Measurements from ENCODE around the gene PHYHD1. TPM values are rescaled to one million over a fixed set of nuclear protein-coding genes. Genes with fewer than 3 reads are reported as not detected.

PHYHD1 gene
- total RNA-seq, 1 experiment from 2014 or later, result 18.0 TPM

DNA sequence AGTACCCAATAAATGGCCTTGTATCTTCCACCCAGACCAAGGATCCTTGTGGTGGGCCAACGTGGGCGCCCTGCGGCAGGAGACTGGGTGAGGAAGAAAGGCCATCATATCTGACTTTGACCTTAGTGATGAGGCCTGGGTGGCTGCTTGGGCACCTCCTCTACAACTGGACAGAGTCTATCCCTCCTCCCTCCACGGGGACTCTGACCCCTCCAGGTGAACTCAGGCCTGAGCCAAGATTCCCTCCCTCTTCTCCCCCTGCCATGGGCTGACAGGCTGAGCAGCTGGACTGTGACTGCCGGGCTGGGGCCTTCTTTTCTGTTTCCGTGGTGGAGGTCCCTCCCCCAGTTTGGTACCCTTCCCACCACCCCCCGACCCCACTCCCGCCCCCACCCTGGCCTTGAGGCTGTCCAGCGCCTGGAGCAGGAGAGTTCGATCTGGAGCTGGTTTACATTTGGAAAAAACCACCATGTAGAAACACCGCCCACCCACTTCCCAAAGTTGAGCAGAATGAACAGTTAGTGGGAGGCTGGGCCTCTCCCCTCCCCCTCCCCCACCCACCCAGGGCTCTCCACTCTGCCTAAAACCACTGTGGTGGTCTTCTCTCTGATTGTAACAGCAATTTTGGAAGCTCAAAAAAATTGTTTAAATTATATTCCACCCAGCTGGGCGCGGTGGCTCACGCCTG is 1.2 kb upstream of the PHYHD1 start:
- H3K23ac ChIP-seq (ENCODE audit: insufficient read length, low read depth, low read length), result no peak overlapping the region
- no peak overlapping the region for H2BK12ac ChIP-seq (ENCODE audit: insufficient read length, low read depth, low read length)
- Mint-ChIP-seq H3K9me3 (no peaks in the 10 kb centered on the region), H3K27me3 (ENCODE audit: low read depth) (no peaks in the 10 kb centered on the region), H3K27ac (peak overlapping the region in 2 of 3 experiments; percentile 81 to 88; a peak in 4 of 7 replicates), H3K4me1 (peaks cover 16 to 17% of the 10 kb centered on the region in 2 experiments), H3K36me3 (ENCODE audit: insufficient read depth in 1 of 3, low read depth in 3 of 3) (peaks cover 18 to 34% (median 30%) of the 10 kb centered on the region in 3 experiments; a peak in 6 of 7 replicates), H3K4me3 (no peak overlapping the region)
- no peak overlapping the region for H3K14ac ChIP-seq (ENCODE audit: insufficient read depth, low read length)
- H4K8ac ChIP-seq (replicated peaks; ENCODE audit: insufficient read length, low read depth, low read length), result no peak overlapping the region
- no peaks in the 10 kb centered on the region; the same call in 1 of the 2 replicates for H3K4me1 ChIP-seq (ENCODE audit: insufficient read depth, low read length)
- H3T11ph ChIP-seq (ENCODE audit: low read length), result no peak overlapping the region
- no peak overlapping the region for H2BK5ac ChIP-seq (ENCODE audit: insufficient read length, low read length)
- H2BK20ac ChIP-seq (ENCODE audit: low read depth, low read length, poor library complexity, severe bottlenecking), result no peak overlapping the region
- no peaks in the 10 kb centered on the region for H3K79me1 ChIP-seq (ENCODE audit: insufficient read depth, low read depth, low read length, poor library complexity, severe bottlenecking)
- H3K56ac ChIP-seq (ENCODE audit: insufficient read length, low read depth, low read length), result no peak overlapping the region
- H4K5ac ChIP-seq (ENCODE audit: insufficient read length, low read depth, low read length), result no peak overlapping the region
- no peaks in the 10 kb centered on the region for H3K79me2 ChIP-seq (ENCODE audit: insufficient read depth, low read length)
- no peak overlapping the region for H4K91ac ChIP-seq (ENCODE audit: insufficient read length, low read depth, low read length)
- no peak overlapping the region for H3K4me2 ChIP-seq (ENCODE audit: insufficient read depth, insufficient read length, low read length)
- TF ChIP-seq, protein P1, sequence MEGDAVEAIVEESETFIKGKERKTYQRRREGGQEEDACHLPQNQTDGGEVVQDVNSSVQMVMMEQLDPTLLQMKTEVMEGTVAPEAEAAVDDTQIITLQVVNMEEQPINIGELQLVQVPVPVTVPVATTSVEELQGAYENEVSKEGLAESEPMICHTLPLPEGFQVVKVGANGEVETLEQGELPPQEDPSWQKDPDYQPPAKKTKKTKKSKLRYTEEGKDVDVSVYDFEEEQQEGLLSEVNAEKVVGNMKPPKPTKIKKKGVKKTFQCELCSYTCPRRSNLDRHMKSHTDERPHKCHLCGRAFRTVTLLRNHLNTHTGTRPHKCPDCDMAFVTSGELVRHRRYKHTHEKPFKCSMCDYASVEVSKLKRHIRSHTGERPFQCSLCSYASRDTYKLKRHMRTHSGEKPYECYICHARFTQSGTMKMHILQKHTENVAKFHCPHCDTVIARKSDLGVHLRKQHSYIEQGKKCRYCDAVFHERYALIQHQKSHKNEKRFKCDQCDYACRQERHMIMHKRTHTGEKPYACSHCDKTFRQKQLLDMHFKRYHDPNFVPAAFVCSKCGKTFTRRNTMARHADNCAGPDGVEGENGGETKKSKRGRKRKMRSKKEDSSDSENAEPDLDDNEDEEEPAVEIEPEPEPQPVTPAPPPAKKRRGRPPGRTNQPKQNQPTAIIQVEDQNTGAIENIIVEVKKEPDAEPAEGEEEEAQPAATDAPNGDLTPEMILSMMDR (conservative IDR thresholded peaks at IDR 0.05), result no peak
- H3K23me2 ChIP-seq (ENCODE audit: insufficient read length, low read depth, low read length, poor library complexity, severe bottlenecking), result no peaks in the 10 kb centered on the region
- no peak for DNase-seq
- peaks cover 3% of the 10 kb centered on the region for H4K20me1 ChIP-seq (ENCODE audit: control insufficient read depth, insufficient read depth, insufficient read length)
- H3K27me3 ChIP-seq (ENCODE audit: insufficient read depth, low read length), result no peaks in the 10 kb centered on the region
- H2AK5ac ChIP-seq (ENCODE audit: insufficient read length, low read length), result no peak overlapping the region
- no peak overlapping the region for H3K4ac ChIP-seq (ENCODE audit: low read depth, low read length)
- no CpG with 5 or more reads among the region's 14 CpGs for WGBS (ENCODE audit: extremely low coverage, insufficient read length, low lambda C conversion rate)
- no peak overlapping the region for H3K18ac ChIP-seq (ENCODE audit: insufficient read length, low read depth, low read length)
- no peaks in the 10 kb centered on the region for H3K9me3 ChIP-seq (ENCODE audit: control insufficient read depth, low read depth, low read length)
- no peak overlapping the region for H2BK15ac ChIP-seq (ENCODE audit: low read depth, low read length)
- H3K9ac ChIP-seq (ENCODE audit: extremely low read depth, insufficient read length, low read length), result no peak overlapping the region
- H3K27ac ChIP-seq (ENCODE audit: insufficient read length, low read depth, low read length), result no peak overlapping the region
- H2AFZ ChIP-seq (ENCODE audit: low read length), result no peak overlapping the region
- H2BK120ac ChIP-seq (ENCODE audit: low read depth, low read length, poor library complexity, severe bottlenecking), result no peak overlapping the region
